A549 (cell line): ENCODE measurements around the gene DHX15.

Source experiments
- CTCF ChIP-seq: fragments of >200 bp; sonication (Bioruptor Twin); formaldehyde crosslinking; IDR thresholded peaks from 3 replicates; pipeline ENCODE4 v1.5.1; 2016
- EHMT2 ChIP-seq: fragments of 200-600 bp; sonication (generic); IDR thresholded peaks from 2 replicates; pipeline ENCODE4 v1.6.1; 2016; ENCODE audit warnings: antibody characterized with exemption, low read depth, mild to moderate bottlenecking, moderate library complexity
- JUN ChIP-seq, 2 experiments: fragments of >200 bp; sonication (Bioruptor Twin); formaldehyde crosslinking; IDR thresholded peaks; 2 replicates in 1 of 2; 3 replicates in 1 of 2; pipeline ENCODE4 v1.6.1; 2016 to 2017
- MAFK ChIP-seq: fragments of 450-650 bp; IDR thresholded peaks from 2 replicates; pipeline ENCODE4 v1.6.1; 2014; ENCODE audit not compliant: partially characterized antibody
- POLR2A ChIP-seq: IDR thresholded peaks from 2 replicates; pipeline ENCODE4 v1.6.1; 2012; ENCODE audit warnings: mild to moderate bottlenecking, low read length
- REST ChIP-seq: fragments of 200-600 bp; sonication (generic); IDR thresholded peaks from 2 replicates; pipeline ENCODE4 v1.6.1; 2016; ENCODE audit warnings: antibody characterized with exemption, mild to moderate bottlenecking, moderate library complexity
- TP53 ChIP-seq: fragments of 250-450 bp; sonication (Bioruptor Pico); IDR thresholded peaks from 2 replicates; pipeline ENCODE4 v1.5.0; 2021; ENCODE audit warnings: mild to moderate bottlenecking, moderate library complexity
- USF2 ChIP-seq: fragments of 450-650 bp; IDR thresholded peaks from 2 replicates; pipeline ENCODE4 v1.6.1; 2014; ENCODE audit warnings: antibody characterized with exemption

GRCh38 chr4:24630937-24631336 is 46.6 kb upstream of the DHX15 start:
- TF ChIP-seq EHMT2, result no peak
- TF ChIP-seq CTCF, result no peak
- TF ChIP-seq POLR2A, result no peak
- TF ChIP-seq JUN (IDR thresholded peaks at IDR 0.05), result no peak
- TF ChIP-seq TP53 (CRISPR knock-in tag), result no peak
- no peak for TF ChIP-seq MAFK
- TF ChIP-seq REST, result no peak
- TF ChIP-seq USF2, result no peak
